Hematopoietic multipotent progenitor cell treated with erythropoietin and hydrocortisone succinate and interleukin-3 and kit ligand, for 15 days (in vitro differentiated cells): ENCODE results near the gene EWSR1.
"Not testable (repeated sequence)": the region's sequence is repeated elsewhere in the genome, so short reads cannot be mapped to it uniquely, and the experiment has no call there.

ENCODE experiments used
- DNase-seq: peaks from one replicate; pipeline ENCODE4 v3.0.0-alpha.2; 2015; ENCODE audit warnings: low spot score

Gene EWSR1

GRCh38 chr22:29337631-29338284 lies 69.7 kb downstream of the EWSR1 start:
- DNase-seq, result no peak

- no peak for DNase-seq
Measured at GRCh38 chr22:29338398-29338797, 70.3 kb downstream of the EWSR1 start.

- no peak for DNase-seq
Measured at GRCh38 chr22:29339381-29340235, 71.5 kb downstream of the EWSR1 start.

GRCh38 chr22:29340566-29340965 lies 72.5 kb downstream of the EWSR1 start:
- no peak for DNase-seq

GRCh38 chr22:29341056-29341848 lies 73.2 kb downstream of the EWSR1 start:
- DNase-seq, result no peak

GRCh38 chr22:29341849-29342127 lies 73.7 kb downstream of the EWSR1 start:
- DNase-seq, result no peak

GRCh38 chr22:29342177-29342576 lies 74.1 kb downstream of the EWSR1 start:
- no peak for DNase-seq

GRCh38 chr22:29342577-29343312 lies 74.7 kb downstream of the EWSR1 start:
- peak; percentile 9 for DNase-seq

GRCh38 chr22:29343313-29343805 lies 75.3 kb downstream of the EWSR1 start:
- DNase-seq, result no peak

GRCh38 chr22:29344137-29344536 lies 76.1 kb downstream of the EWSR1 start:
- DNase-seq, result no peak

GRCh38 chr22:29344889-29345288 lies 76.8 kb downstream of the EWSR1 start:
- not testable (repeated sequence) for DNase-seq

GRCh38 chr22:29345932-29346331 lies 77.9 kb downstream of the EWSR1 start:
- no peak for DNase-seq

- no peak for DNase-seq
Measured at GRCh38 chr22:29346659-29347058, 78.6 kb downstream of the EWSR1 start.

- DNase-seq, result no peak
Measured at GRCh38 chr22:29348041-29348440, 80.0 kb downstream of the EWSR1 start.

- no peak for DNase-seq
Measured at GRCh38 chr22:29348956-29349355, 80.9 kb downstream of the EWSR1 start.
